MCF 10A (cell line): ENCODE data around the gene CDCA4. TPM values are rescaled to one million over a fixed set of nuclear protein-coding genes. Genes with fewer than 3 reads are reported as not detected.
A peak's percentile ranks its signal among the peaks of the same experiment; 100 is the strongest.

Experiments used
- BruUV-seq: library from RNA; stranded (reverse); fragments of 400-500 nt; replicated peaks from 2 replicates; lab custom pipeline; 2021; lab: Mats Ljungman, UMichigan
- CTCF ChIA-PET: fragments of 300-600 bp; sonication (Branson Sonifier 250); formaldehyde crosslinking; extraction: SDS; loops from one replicate; lab custom pipeline; 2021; ENCODE audit warnings: antibody characterized with exemption, inconsistent platforms; lab: Yijun Ruan, JAX
- POLR2A ChIA-PET: fragments of 300-600, 350-650 bp; sonication (Branson Sonifier 250); formaldehyde crosslinking; extraction: SDS; loops from one replicate; lab custom pipeline; 2020; ENCODE audit warnings: antibody characterized with exemption, inconsistent platforms; lab: Yijun Ruan, JAX
- DNase-seq: peaks from one replicate; pipeline ENCODE4 v3.0.0-alpha.2; 2018; ENCODE audit not compliant: unreplicated experiment
- H3K27ac Mint-ChIP-seq: one replicate; pipeline ENCODE4 v1.8.0; 2022; ENCODE audit warnings: mild to moderate bottlenecking, low read depth, mixed read lengths; ENCODE audit not compliant: unreplicated experiment
- H3K27me3 Mint-ChIP-seq: one replicate; pipeline ENCODE4 v1.8.0; 2022; ENCODE audit warnings: mixed read lengths; ENCODE audit not compliant: insufficient read depth, unreplicated experiment
- H3K36me3 Mint-ChIP-seq: one replicate; pipeline ENCODE4 v1.8.0; 2022; ENCODE audit warnings: mild to moderate bottlenecking, moderate library complexity, mixed read lengths; ENCODE audit not compliant: insufficient read depth, unreplicated experiment
- H3K4me1 Mint-ChIP-seq: one replicate; pipeline ENCODE4 v1.8.0; 2022; ENCODE audit warnings: mixed read lengths; ENCODE audit not compliant: insufficient read depth, unreplicated experiment
- H3K4me3 Mint-ChIP-seq: one replicate; pipeline ENCODE4 v1.8.0; 2022; ENCODE audit warnings: mild to moderate bottlenecking, moderate library complexity, mixed read lengths; ENCODE audit not compliant: unreplicated experiment
- H3K9me3 Mint-ChIP-seq: one replicate; pipeline ENCODE4 v1.8.0; 2022; ENCODE audit warnings: mixed read lengths; ENCODE audit not compliant: unreplicated experiment
- intact Hi-C: fragments of 100-400 bp; cut with micrococcal nuclease; formaldehyde crosslinking; loops from 2 replicates; pipeline ENCODE4 v1.14.1; 2022
- total RNA-seq: library from RNA; stranded (reverse); gene quantifications from 2 replicates; pipeline ENCODE4 v1.2.3, GENCODE V29; 2022
- TF ChIP-seq, protein P1 (sequence below): fragments of 200-600 bp; IDR thresholded peaks from one replicate; pipeline ENCODE4 v1.8.0; 2022; ENCODE audit warnings: antibody characterized with exemption, mild to moderate bottlenecking; ENCODE audit not compliant: unreplicated experiment

CDCA4 gene
- total RNA-seq, 1 experiment from 2014 or later, result 33.0 TPM

DNA sequence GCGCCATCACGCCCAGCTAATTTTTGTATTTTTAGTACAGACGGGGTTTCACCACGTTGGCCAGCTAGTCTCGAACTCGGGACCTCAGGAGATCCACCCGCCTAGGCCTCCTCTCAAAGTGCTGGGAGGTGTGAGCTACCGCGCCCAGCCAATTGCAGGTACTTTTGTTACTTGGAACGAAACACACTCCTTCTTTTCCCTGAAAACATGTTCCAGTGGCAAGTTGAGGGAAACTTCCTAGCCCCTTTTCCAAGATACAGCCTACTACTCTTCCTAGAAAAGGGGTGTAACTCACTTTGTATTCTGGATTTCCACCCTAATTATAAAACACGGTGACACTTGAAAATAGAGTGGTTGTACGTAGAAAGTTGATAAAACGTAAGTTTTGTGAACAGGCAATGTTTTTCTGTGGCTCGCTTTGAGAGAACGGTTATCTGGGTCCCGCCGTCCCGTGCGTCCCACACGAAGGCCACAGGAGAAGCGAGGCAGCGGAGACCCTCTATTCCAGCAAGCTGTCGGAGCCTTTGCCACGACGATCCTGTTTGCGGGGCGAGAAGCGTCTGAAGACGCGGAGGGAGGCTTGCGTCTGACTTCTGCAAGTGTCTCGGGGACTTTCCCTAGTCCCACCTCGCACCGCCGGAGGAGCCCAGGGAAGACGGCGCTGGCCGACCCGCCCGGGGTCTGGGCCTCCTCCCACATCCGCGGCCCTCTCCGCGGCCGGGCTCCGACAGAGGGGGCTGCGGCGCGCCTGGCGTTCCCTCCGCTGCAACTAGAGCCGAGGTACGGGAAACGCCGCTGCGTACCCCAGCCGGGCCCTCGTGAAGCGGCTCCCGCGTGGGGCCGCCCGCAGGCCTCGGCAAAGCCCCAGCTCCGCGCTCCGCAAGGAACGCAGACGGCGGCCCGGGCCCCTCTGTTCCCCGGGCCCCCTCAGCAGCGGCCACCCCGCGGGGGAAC lies 745 bp downstream of the CDCA4 start:
- peak overlapping the region; percentile 94 for H3K4me3 Mint-ChIP-seq
- no peaks in the 10 kb centered on the region for H3K27me3 Mint-ChIP-seq

DNA sequence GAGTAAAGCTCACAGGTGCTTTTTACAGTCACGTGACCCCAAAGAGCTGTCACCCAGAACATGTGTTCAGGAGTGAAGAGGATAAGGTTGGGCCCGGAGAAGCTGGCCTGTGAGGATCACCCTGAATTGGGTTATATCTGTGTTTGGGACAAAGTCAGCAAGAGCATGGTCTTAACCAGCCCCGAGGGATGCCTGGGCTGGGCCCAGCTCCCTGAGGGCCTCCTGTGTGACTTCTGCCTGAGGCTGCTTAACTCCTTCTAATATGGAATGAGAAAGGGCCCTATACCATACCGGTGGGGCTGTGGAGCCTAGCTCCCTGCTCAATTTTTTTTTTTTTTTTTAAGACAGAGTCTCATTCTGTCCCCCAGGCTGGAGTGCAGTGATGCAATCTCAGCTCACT lies 2.5 kb downstream of the CDCA4 start:
- DNase-seq, result no peak
- Mint-ChIP-seq H3K36me3 (peaks cover 36% of the 10 kb centered on the region), H3K4me1 (peaks cover 50% of the 10 kb centered on the region), H3K9me3 (no peaks in the 10 kb centered on the region), H3K27me3 (no peaks in the 10 kb centered on the region), H3K4me3 (peak overlapping the region; percentile 29), H3K27ac (peak overlapping the region; percentile 86)
- ChIA-PET CTCF (interaction anchor here (0.6 to 10.3 kb wide), 6 partner anchors 24 to 463 kb away, joined by 3 to 96 read pairs (median 8); no protein-coding TSS in a partner anchor), POLR2A (interaction anchor here (0.6 to 18.5 kb wide), 8 partner anchors 10 to 69 kb away, joined by 4 to 636 read pairs (median 8); partner anchors contain the start of genes AHNAK2 and CLBA1)
- intact Hi-C loops, result no loop called here
- TF ChIP-seq, protein P1, sequence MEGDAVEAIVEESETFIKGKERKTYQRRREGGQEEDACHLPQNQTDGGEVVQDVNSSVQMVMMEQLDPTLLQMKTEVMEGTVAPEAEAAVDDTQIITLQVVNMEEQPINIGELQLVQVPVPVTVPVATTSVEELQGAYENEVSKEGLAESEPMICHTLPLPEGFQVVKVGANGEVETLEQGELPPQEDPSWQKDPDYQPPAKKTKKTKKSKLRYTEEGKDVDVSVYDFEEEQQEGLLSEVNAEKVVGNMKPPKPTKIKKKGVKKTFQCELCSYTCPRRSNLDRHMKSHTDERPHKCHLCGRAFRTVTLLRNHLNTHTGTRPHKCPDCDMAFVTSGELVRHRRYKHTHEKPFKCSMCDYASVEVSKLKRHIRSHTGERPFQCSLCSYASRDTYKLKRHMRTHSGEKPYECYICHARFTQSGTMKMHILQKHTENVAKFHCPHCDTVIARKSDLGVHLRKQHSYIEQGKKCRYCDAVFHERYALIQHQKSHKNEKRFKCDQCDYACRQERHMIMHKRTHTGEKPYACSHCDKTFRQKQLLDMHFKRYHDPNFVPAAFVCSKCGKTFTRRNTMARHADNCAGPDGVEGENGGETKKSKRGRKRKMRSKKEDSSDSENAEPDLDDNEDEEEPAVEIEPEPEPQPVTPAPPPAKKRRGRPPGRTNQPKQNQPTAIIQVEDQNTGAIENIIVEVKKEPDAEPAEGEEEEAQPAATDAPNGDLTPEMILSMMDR, result no peak
- no TSS peak for BruUV-seq

More for the DNA sequence above, 745 bp downstream of the CDCA4 start:
- no TSS peak for BruUV-seq
- Mint-ChIP-seq H3K9me3 (no peaks in the 10 kb centered on the region), H3K27ac (peak overlapping the region; percentile 86), H3K4me1 (peaks cover 45% of the 10 kb centered on the region), H3K36me3 (peaks cover 28% of the 10 kb centered on the region)
- ChIA-PET CTCF (interaction anchor here (0.6 to 10.3 kb wide), 9 partner anchors 18 to 1296 kb away, joined by 3 to 96 read pairs (median 6); partner anchors contain the start of gene SIVA1), POLR2A (interaction anchor here (0.6 to 18.5 kb wide), 27 partner anchors 8 to 410 kb away, joined by 3 to 636 read pairs (median 5); partner anchors contain the start of genes AHNAK2, BRF1 and CLBA1)
- TF ChIP-seq, protein P1, result no peak
- DNase-seq, result peak; percentile 28
- intact Hi-C loops, result no loop called here

DNA sequence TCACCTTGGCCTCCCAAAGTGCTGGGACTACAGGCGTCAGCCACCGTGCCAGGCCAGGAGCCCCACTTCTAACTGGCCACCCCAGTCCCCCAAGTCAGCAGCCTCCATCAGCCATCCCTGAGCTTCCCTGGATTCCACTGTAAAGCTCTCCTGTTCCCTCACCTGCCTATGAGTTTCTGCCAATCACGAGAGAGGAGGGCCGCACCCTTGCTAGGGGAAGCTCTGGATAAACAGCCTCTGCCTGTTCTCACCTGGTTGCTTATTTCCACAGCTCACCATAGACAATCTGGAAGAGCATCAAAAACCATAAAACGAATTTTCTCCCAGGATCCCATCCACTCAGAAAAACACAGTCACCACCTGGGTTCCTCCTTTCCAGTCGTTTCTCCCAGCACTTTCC lies 5.0 kb downstream of the CDCA4 start:
- Mint-ChIP-seq H3K4me3 (peak overlapping the region; percentile 56), H3K4me1 (peaks cover 40% of the 10 kb centered on the region), H3K27me3 (no peaks in the 10 kb centered on the region), H3K36me3 (peaks cover 51% of the 10 kb centered on the region), H3K9me3 (no peaks in the 10 kb centered on the region), H3K27ac (peak overlapping the region; percentile 86)
- intact Hi-C loops, result no loop called here
- no peak for DNase-seq
- BruUV-seq, result no TSS peak
- ChIA-PET POLR2A (interaction anchor here (1.0 to 18.5 kb wide), 6 partner anchors 10 to 44 kb away, joined by 3 to 636 read pairs (median 10); partner anchors contain the start of genes AHNAK2 and CLBA1), CTCF (interaction anchor here (0.6 to 10.3 kb wide), 7 partner anchors 21 to 121 kb away, joined by 3 to 96 read pairs (median 4); no protein-coding TSS in a partner anchor)
- TF ChIP-seq, protein P1, result no peak
